K562 (cell line): ENCODE results near the gene ACTL7B. TPM values are rescaled to one million over a fixed set of nuclear protein-coding genes. Genes with fewer than 3 reads are reported as not detected.

Experiments used
- ATAC-seq: fragments of 200-7000 bp; cut with Tn5 transposase; 3 replicates; pipeline ENCODE4 v1.9.1; 2020; ENCODE audit warnings: moderate library complexity
- BruUV-seq: library from RNA; stranded (reverse); fragments of 400-500 nt; replicated peaks from 2 replicates; lab custom pipeline; 2021; lab: Mats Ljungman, UMichigan
- CTCF ChIA-PET: fragments of 300-600 bp; formaldehyde crosslinking; extraction: SDS; loops from one replicate; lab custom pipeline; 2021; ENCODE audit warnings: low intra/inter-chr PET ratio; lab: Yijun Ruan, JAX
- POLR2A ChIA-PET: fragments of 300-600, 350-650 bp; sonication (Branson Sonifier 250); formaldehyde crosslinking; extraction: SDS; loops from one replicate; lab custom pipeline; 2021; ENCODE audit warnings: antibody characterized with exemption, inconsistent platforms; lab: Yijun Ruan, JAX
- DNase-seq, 4 experiments: peaks; one replicate each; pipeline versions ENCODE4 v3.0.0 to v3.0.0-alpha.2; 2011 to 2018; ENCODE audit warnings: low spot score in 3 of 4, mixed read lengths in 3 of 4; ENCODE audit errors: extremely low read depth in 1 of 4
- FAIRE-seq: peaks from 2 replicates; lab custom pipeline; 2011; peaks lifted over from hg19 to GRCh38; lab: Jason Lieb, UNC
- H2AFZ ChIP-seq: 2 replicates; pipeline ENCODE4 v1.6.0; 2011; ENCODE audit warnings: low read depth, low read length, control low read depth, inconsistent platforms
- H3K27ac ChIP-seq: fragments of 200-600 bp; 3 replicates; pipeline ENCODE4 v1.8.0; 2011; ENCODE audit warnings: low read depth, mild to moderate bottlenecking, control low read depth, inconsistent platforms, low read length, moderate library complexity, mixed read lengths; ENCODE audit errors: extremely low read depth
- H3K27me3 ChIP-seq, 2 experiments: fragments of 300-600 bp in 1 of 2; 2 replicates in 1 of 2; 3 replicates in 1 of 2; pipeline versions ENCODE4 v1.6.0 to v1.8.0; 2011; ENCODE audit warnings: inconsistent platforms in 2 of 2, low read length in 2 of 2, mild to moderate bottlenecking in 1 of 2, mixed read lengths in 1 of 2, moderate library complexity in 1 of 2; ENCODE audit not compliant: control insufficient read depth in 2 of 2, insufficient read depth in 2 of 2
- H3K36me3 ChIP-seq: fragments of 300-600 bp; 3 replicates; pipeline ENCODE4 v1.8.0; 2011; ENCODE audit warnings: mild to moderate bottlenecking, low read length, inconsistent platforms; ENCODE audit not compliant: control insufficient read depth, insufficient read depth
- H3K4me1 ChIP-seq, 2 experiments: fragments of 200-600 bp in 1 of 2; replicated peaks in 1 of 2; 2 replicates in 1 of 2; 3 replicates in 1 of 2; pipeline versions ENCODE4 v1.5.1 to v1.8.0; 2011; ENCODE audit warnings: inconsistent platforms in 2 of 2, low read length in 2 of 2, mild to moderate bottlenecking in 1 of 2, mixed read lengths in 1 of 2, moderate library complexity in 1 of 2; ENCODE audit not compliant: control insufficient read depth in 2 of 2, insufficient read depth in 2 of 2
- H3K4me2 ChIP-seq: 2 replicates; pipeline ENCODE4 v1.6.1; 2011; ENCODE audit warnings: low read length, control low read depth, inconsistent platforms, mixed read lengths; ENCODE audit not compliant: insufficient read depth
- H3K4me3 ChIP-seq: fragments of 200-600 bp; sonication (generic), shearing (Covaris generic); 2 replicates; pipeline ENCODE4 v1.5.1; 2016; ENCODE audit warnings: control low read depth, inconsistent platforms
- H3K79me2 ChIP-seq: fragments of 200-600 bp; 3 replicates; pipeline ENCODE4 v1.8.0; 2011; ENCODE audit warnings: low read length, inconsistent platforms; ENCODE audit not compliant: control insufficient read depth, insufficient read depth
- H3K9ac ChIP-seq, 2 experiments: 2 replicates each; pipeline versions ENCODE4 v1.6.0 to v1.6.1; 2011; ENCODE audit warnings: low read depth in 2 of 2, low read length in 2 of 2, control low read depth in 1 of 2, inconsistent platforms in 1 of 2, mild to moderate bottlenecking in 1 of 2, mixed read lengths in 1 of 2; ENCODE audit not compliant: insufficient read depth in 1 of 2
- H3K9me1 ChIP-seq: one replicate; pipeline ENCODE4 v1.6.0; 2011; ENCODE audit warnings: inconsistent platforms, mild to moderate bottlenecking, low read length, moderate library complexity; ENCODE audit not compliant: control insufficient read depth, insufficient read depth
- H3K9me3 ChIP-seq: replicated peaks from 2 replicates; pipeline ENCODE4 v1.5.1; 2011; ENCODE audit warnings: low read depth, low read length, inconsistent platforms; ENCODE audit not compliant: control insufficient read depth, insufficient read depth
- H4K20me1 ChIP-seq: replicated peaks from 2 replicates; pipeline ENCODE4 v1.6.1; 2011; ENCODE audit warnings: low read length, inconsistent platforms, mixed read lengths; ENCODE audit not compliant: control insufficient read depth, insufficient read depth
- CBX1 ChIP-seq: sonication (generic); IDR thresholded peaks from 2 replicates; pipeline ENCODE4 v1.6.1; 2016; ENCODE audit warnings: antibody characterized with exemption, low read depth, mild to moderate bottlenecking
- FIP1L1 ChIP-seq: fragments of 200-400 bp; formaldehyde crosslinking; IDR thresholded peaks from 2 replicates; pipeline ENCODE4 v1.6.1; 2018; ENCODE audit warnings: mild to moderate bottlenecking, low read depth, low read length; ENCODE audit not compliant: poor library complexity, severe bottlenecking
- FUS ChIP-seq: fragments of 200-400 bp; formaldehyde crosslinking; optimal IDR thresholded peaks from 2 replicates; pipeline ENCODE3; 2017; ENCODE audit warnings: low read depth, low read length
- PRMT5 ChIP-seq: sonication (generic); formaldehyde crosslinking; IDR thresholded peaks from 2 replicates; pipeline ENCODE4 v1.5.0; 2020; ENCODE audit warnings: missing genetic modification reagents
- SNRNP70 ChIP-seq: fragments of 200-400 bp; formaldehyde crosslinking; optimal IDR thresholded peaks from 2 replicates; pipeline ENCODE3; 2017; ENCODE audit warnings: low read depth, low read length
- TAF1 ChIP-seq: IDR thresholded peaks from 2 replicates; pipeline ENCODE4 v1.6.1; 2011; ENCODE audit warnings: mild to moderate bottlenecking, low read length, moderate library complexity; ENCODE audit not compliant: insufficient read depth, control insufficient read depth, severe bottlenecking; ENCODE audit errors: extremely low read depth
- ZNF253 ChIP-seq: fragments of 250-450 bp; sonication (Bioruptor Pico); conservative IDR thresholded peaks from 2 replicates; pipeline ENCODE4 v1.6.1; 2021; ENCODE audit warnings: mild to moderate bottlenecking
- ZNF644 ChIP-seq: fragments of 200-800 bp; sonication (Bioruptor generic); IDR thresholded peaks from 2 replicates; pipeline ENCODE4 v1.6.1; 2016; ENCODE audit warnings: low read depth, missing genetic modification characterization, missing compliant biosample characterization
- ZNF780A ChIP-seq: fragments of 250-450 bp; sonication (Bioruptor Pico); IDR thresholded peaks from 2 replicates; pipeline ENCODE4 v1.5.0; 2021; ENCODE audit warnings: mild to moderate bottlenecking
- WGBS: fragments of 100-300 bp; shearing (Covaris generic); methylation state at CpG from one replicate; pipeline ENCODE4 v1.1.6; 2016; ENCODE audit warnings: low coverage, mixed read lengths; ENCODE audit not compliant: insufficient coverage; ENCODE audit errors: missing lambda C conversion rate; 5-methylcytosine and 5-hydroxymethylcytosine counted together
- in situ Hi-C: fragments of 300-500 bp; cut with MboI; formaldehyde crosslinking; loops from 4 replicates; pipeline ENCODE4 v1.15.0; 2018; ENCODE audit warnings: inconsistent platforms, mixed read lengths
- intact Hi-C: fragments of 100-400 bp; cut with micrococcal nuclease; formaldehyde crosslinking; loops from 2 replicates; pipeline ENCODE4 v1.14.2; 2022
- polyA plus RNA-seq, 8 experiments: library from polyadenylated mRNA; depleted of rRNA in 4 of 8; stranded (reverse) in 5 of 8; unstranded in 3 of 8; fragments of >200 nt; fragmentation: Nextera tagmentation in 2 of 8; fragmentation: Illumina TruSeq in 1 of 8; extraction: Ambion mirVana in 2 of 8; extraction: Trizol in 1 of 8; gene quantifications; 2 replicates each; pipeline versions ENCODE4 v1.2.1 to v1.2.3, GENCODE V29; 2011 to 2014; ENCODE audit warnings: inconsistent platforms in 1 of 8, missing spikeins in 1 of 8
- total RNA-seq, 7 experiments: library from RNA; depleted of rRNA in 6 of 7; stranded (reverse); fragments of >200 nt in 6 of 7; fragmentation: Illumina TruSeq in 2 of 7; extraction: Trizol in 2 of 7; gene quantifications; 2 replicates each; pipeline versions ENCODE4 v1.2.1 to v1.2.3, GENCODE V29; 2011 to 2021; ENCODE audit warnings: low replicate concordance in 1 of 7
- TF ChIP-seq, protein P1 (sequence below): sonication (generic); formaldehyde crosslinking; IDR thresholded peaks from 2 replicates; pipeline ENCODE4 v1.5.0; 2020; ENCODE audit warnings: missing genetic modification reagents
- TF ChIP-seq, protein P2 (sequence below), 2 experiments: fragments of 450-650 bp; conservative IDR thresholded peaks; 2 replicates each; pipeline ENCODE4 v1.6.1; 2017; ENCODE audit warnings: mild to moderate bottlenecking in 2 of 2, moderate library complexity in 2 of 2

Gene ACTL7B
- total and polyA plus RNA-seq, 9 of the 15 experiments (the other 6 are each of a cell fraction or from before 2014, with no cell fraction given) = not detected

DNA sequence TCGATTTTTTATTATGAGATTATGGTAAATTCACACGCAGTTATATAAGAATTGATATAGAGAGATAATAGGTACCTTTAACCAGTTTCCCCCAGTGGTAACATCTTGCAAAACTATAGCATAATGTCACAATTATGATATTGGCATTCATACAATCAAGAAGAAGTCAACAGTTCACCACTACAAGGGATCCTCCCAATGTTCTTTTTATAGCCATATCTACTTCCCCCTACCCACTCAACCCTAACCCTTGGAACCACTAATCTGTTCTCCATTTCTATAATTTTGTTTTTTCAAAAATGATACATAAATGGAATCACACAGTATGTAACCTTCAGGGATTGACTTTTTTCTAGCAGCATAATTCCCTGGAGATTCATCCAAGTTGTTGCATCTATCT lies 9.8 kb downstream of the ACTL7B start:
- Histone ChIP-seq H3K4me1 (peaks cover 0 to 2% of the 10 kb centered on the region in 2 experiments; a peak in 1 of 5 replicates), H3K9ac (no peak overlapping the region), H3K4me3 (no peak overlapping the region), H2AFZ (no peak overlapping the region), H3K9me1 (no peaks in the 10 kb centered on the region), H3K27me3 (peaks cover 0 to 4% of the 10 kb centered on the region in 2 experiments; a peak in 1 of 5 replicates), H3K79me2 (no peaks in the 10 kb centered on the region), H3K9me3 (no peaks in the 10 kb centered on the region), H3K27ac (no peak overlapping the region), H3K4me2 (no peak overlapping the region), H4K20me1 (no peaks in the 10 kb centered on the region), H3K36me3 (no peaks in the 10 kb centered on the region)
- no TSS peak for BruUV-seq
- in situ Hi-C loops (no loop called here), intact Hi-C loops (no loop called here)
- no peak for FAIRE-seq
- WGBS = 0% methylated on average over 2 of the region's 2 CpGs
- POLR2A ChIA-PET = no interaction called here
- CTCF ChIA-PET = no interaction called here
- DNase-seq = no peak
- no peak for ATAC-seq
- TF ChIP-seq CBX1 (no peak), ZNF780A (no peak), SNRNP70 (no peak), FUS (no peak), PRMT5 (CRISPR knock-in tag) (no peak), TAF1 (no peak), FIP1L1 (no peak), ZNF644 (tag) (no peak), ZNF253 (CRISPR knock-in tag) (no peak)
- TF ChIP-seq, protein P1, sequence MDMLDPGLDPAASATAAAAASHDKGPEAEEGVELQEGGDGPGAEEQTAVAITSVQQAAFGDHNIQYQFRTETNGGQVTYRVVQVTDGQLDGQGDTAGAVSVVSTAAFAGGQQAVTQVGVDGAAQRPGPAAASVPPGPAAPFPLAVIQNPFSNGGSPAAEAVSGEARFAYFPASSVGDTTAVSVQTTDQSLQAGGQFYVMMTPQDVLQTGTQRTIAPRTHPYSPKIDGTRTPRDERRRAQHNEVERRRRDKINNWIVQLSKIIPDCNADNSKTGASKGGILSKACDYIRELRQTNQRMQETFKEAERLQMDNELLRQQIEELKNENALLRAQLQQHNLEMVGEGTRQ (CRISPR knock-in tag) = no peak
- TF ChIP-seq, protein P2, sequence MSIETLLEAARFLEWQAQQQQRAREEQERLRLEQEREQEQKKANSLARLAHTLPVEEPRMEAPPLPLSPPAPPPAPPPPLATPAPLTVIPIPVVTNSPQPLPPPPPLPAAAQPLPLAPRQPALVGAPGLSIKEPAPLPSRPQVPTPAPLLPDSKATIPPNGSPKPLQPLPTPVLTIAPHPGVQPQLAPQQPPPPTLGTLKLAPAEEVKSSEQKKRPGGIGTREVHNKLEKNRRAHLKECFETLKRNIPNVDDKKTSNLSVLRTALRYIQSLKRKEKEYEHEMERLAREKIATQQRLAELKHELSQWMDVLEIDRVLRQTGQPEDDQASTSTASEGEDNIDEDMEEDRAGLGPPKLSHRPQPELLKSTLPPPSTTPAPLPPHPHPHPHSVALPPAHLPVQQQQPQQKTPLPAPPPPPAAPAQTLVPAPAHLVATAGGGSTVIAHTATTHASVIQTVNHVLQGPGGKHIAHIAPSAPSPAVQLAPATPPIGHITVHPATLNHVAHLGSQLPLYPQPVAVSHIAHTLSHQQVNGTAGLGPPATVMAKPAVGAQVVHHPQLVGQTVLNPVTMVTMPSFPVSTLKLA (conservative IDR thresholded peaks at IDR 0.05) = no peak
